Right lobe of liver (tissue), 4 donors: ENCODE measurements around the gene MRPL41.

Experiments used
- CTCF ChIP-seq, 4 donors: fragments of 200-600 bp in 3 of 4; fragments of 450-650 bp in 1 of 4; IDR thresholded peaks; one replicate each; pipeline versions ENCODE4 v1.5.1 to v1.8.0; 2016 to 2022; ENCODE audit warnings: antibody characterized with exemption in 4 of 4, mild to moderate bottlenecking in 2 of 4
- POLR2A ChIP-seq: fragments of 450-650 bp; IDR thresholded peaks from one replicate; pipeline ENCODE4 v1.6.1; 2017; ENCODE audit warnings: antibody characterized with exemption, mild to moderate bottlenecking
- donor health status: DM: no; HTN: no; CAD: no.
- donor health status: DM: no; HTN: no; CAD: no.
- donor health status: DM: no; HTN: yes; CAD: no.

GRCh38 chr9:137514691-137515337 is 36.9 kb upstream of the MRPL41 start:
- TF ChIP-seq POLR2A = no peak
- no peak for TF ChIP-seq CTCF (IDR thresholded peaks at IDR 0.05)
